Measurements from ENCODE around the gene SLC48A1. TPM values are rescaled to one million over a fixed set of nuclear protein-coding genes. Genes with fewer than 3 reads are reported as not detected.

Gene SLC48A1
- total RNA-seq, 1 donor = 25.1 TPM

DNA sequence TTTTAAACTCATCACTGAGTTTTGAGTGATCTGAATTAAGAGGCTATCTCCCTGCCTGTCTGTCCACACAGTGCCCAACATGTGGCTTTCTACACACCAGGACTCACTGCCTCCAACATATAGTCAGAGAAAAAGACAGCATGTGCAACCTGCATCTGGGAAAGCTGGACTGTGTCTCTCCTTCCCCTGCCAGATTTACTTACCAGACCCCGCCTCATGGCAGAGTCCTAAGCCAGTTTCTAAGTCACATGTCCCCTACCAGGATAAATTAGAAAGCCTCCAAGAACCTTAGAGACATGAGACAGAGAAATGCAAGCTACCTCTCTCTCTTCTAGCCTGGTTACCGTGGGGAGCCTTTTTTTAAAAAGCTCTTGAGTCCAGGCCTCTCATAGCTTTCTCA lies 49.4 kb downstream of the SLC48A1 start:
- TF ChIP-seq, protein P1, sequence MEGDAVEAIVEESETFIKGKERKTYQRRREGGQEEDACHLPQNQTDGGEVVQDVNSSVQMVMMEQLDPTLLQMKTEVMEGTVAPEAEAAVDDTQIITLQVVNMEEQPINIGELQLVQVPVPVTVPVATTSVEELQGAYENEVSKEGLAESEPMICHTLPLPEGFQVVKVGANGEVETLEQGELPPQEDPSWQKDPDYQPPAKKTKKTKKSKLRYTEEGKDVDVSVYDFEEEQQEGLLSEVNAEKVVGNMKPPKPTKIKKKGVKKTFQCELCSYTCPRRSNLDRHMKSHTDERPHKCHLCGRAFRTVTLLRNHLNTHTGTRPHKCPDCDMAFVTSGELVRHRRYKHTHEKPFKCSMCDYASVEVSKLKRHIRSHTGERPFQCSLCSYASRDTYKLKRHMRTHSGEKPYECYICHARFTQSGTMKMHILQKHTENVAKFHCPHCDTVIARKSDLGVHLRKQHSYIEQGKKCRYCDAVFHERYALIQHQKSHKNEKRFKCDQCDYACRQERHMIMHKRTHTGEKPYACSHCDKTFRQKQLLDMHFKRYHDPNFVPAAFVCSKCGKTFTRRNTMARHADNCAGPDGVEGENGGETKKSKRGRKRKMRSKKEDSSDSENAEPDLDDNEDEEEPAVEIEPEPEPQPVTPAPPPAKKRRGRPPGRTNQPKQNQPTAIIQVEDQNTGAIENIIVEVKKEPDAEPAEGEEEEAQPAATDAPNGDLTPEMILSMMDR (IDR thresholded peaks at IDR 0.05; ENCODE audit: insufficient read depth, low read length) = no peak
- DNase-seq (ENCODE audit: low read depth) = no peak
- no peak overlapping the region for H3K4me3 ChIP-seq (ENCODE audit: low read depth, low read length)

DNA sequence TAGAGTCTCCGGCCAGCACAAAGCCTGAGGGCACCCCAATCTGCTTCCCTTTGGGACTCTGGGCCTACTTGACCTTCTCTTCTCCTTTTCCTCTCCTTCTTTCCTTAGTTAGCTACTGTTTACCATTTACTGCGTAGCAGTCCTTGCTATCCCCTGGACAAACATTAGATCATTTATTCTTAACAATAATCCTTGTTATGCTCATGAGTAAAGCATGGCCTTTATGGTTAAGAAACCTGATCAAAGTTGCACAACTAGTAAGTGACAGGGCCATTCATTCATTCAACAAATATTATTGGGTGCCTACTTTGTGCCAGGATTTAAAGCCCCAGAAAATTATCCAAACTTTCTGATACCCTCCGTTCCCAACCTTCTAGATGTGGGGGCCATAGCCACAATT lies 49.8 kb downstream of the SLC48A1 start:
- TF ChIP-seq, protein P1 (IDR thresholded peaks at IDR 0.05; ENCODE audit: insufficient read depth, low read length) = no peak
- DNase-seq (ENCODE audit: low read depth) = no peak
- no peak overlapping the region for H3K4me3 ChIP-seq (ENCODE audit: low read depth, low read length)

DNA sequence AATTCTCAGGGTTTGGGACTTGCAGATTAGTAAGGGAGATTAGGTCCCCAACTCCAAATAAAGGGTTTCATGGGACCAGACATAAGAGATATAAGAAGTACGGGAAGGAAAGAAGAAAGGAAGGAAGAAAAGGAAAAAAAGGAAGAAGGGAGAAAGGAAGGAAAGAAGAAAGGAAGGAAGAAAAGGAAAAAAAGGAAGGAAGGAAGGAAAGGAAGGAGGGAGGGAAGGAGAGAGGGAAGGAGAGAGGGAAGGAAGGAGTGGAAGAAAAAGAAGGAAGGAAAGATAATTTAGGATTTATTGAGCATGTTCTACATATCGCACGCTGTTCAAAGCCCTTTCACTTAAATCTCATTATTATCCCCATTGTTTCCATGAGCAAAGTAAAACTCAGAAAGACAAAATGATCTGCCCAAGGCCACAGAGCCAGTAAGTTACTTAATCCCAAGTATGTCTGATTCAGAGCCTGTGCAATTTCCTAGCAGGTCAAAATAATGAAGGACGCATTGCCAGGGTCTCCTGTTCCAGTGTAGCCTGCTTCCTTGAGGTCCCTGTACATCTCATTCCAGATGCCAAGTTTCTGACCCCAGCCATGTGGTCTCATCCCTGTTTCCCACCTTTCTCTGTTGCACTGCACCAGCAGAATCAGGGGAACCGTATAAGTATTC lies 50.5 kb downstream of the SLC48A1 start:
- TF ChIP-seq, protein P1 (IDR thresholded peaks at IDR 0.05; ENCODE audit: insufficient read depth, low read length) = no peak
- peak; percentile 61 for DNase-seq (ENCODE audit: low read depth)
- no peak overlapping the region for H3K4me3 ChIP-seq (ENCODE audit: low read depth, low read length)

DNA sequence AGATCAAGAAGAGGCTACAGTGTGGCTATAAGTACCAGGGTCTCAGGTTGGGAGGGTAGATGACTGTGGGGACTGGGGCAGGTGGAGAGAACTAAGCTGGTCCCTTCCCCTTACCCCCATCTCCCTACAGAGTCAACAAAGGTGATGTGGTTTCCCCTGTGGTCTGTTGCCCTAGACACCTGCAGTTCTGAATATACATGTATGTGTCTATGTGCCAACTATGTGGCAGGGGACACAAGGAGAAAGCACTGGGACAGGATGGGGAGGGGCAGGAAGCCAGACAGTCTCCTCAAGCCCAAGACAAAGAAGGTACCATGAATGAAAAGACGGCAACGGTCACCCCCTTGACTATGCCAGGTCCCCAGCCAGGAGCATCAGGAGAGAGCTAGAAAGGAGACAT lies 51.2 kb downstream of the SLC48A1 start:
- no peak for DNase-seq (ENCODE audit: low read depth)
- H3K4me3 ChIP-seq (ENCODE audit: low read depth, low read length) = no peak overlapping the region
- TF ChIP-seq, protein P1 (IDR thresholded peaks at IDR 0.05; ENCODE audit: insufficient read depth, low read length) = no peak

DNA sequence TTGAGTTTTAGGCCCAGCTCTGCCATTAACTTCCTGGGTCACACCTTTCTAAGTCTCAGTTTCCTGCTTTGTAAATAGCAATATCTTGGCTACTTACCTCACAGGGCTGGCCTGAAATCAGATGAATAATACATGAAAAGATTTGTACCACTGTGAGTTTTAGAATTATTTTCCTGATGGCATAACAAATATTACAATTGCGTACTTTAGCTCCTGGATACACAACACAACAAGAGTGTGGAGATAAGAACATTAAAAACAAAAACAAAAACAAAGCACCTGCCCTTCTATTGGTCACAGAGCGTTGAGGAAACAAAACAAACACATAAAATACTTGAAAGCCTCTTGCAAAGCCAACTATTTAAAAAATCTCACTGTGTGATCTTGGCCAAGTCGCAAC lies 51.6 kb downstream of the SLC48A1 start:
- TF ChIP-seq, protein P1 (IDR thresholded peaks at IDR 0.05; ENCODE audit: insufficient read depth, low read length) = no peak
- no peak overlapping the region for H3K4me3 ChIP-seq (ENCODE audit: low read depth, low read length)
- no peak for DNase-seq (ENCODE audit: low read depth)

DNA sequence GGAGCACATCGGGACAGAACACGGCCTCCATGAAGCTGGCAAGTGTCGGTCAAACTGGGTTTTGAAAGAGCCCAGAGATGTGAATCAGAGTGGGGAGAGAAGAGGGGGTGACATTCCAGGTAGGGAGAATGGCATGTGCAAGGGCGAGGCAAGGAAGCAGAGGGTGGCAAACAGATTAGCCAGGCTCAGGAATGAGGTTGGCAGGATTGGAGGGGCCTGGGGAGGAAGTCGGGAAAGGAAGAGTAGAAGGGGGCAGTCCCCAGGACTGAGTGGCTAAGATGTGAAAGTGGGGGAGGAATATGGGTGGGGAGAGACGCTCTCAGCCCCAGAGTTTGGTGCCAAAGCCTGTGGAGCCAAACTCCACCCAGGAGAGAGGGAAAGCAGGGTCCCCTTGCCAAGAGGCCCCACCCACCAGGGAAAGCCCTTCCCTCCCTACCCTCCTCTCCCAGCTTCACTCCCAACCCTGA lies 52.2 kb downstream of the SLC48A1 start:
- DNase-seq (ENCODE audit: low read depth) = peak; percentile 62
- H3K4me3 ChIP-seq (ENCODE audit: low read depth, low read length) = no peak overlapping the region
- TF ChIP-seq, protein P1 (IDR thresholded peaks at IDR 0.05; ENCODE audit: insufficient read depth, low read length) = no peak
